Ishikawa (cell line): ENCODE data around the gene CFAP54.

Source experiments
- REST ChIP-seq: IDR thresholded peaks from 2 replicates; pipeline ENCODE4 v1.6.1; 2012; ENCODE audit warnings: low read depth, mild to moderate bottlenecking
- TAF1 ChIP-seq: IDR thresholded peaks from 2 replicates; pipeline ENCODE4 v1.6.1; 2012; ENCODE audit warnings: low read depth, mild to moderate bottlenecking
- TCF12 ChIP-seq: IDR thresholded peaks from 2 replicates; pipeline ENCODE4 v1.6.1; 2012; ENCODE audit warnings: low read depth

GRCh38 chr12:96866801-96867590 lies 377.6 kb downstream of the CFAP54 start:
- TF ChIP-seq TCF12 (no peak), TAF1 (no peak), REST (no peak)
